Thoracic aorta (tissue), 2 donors: ENCODE data around the gene PHYHD1. TPM values are rescaled to one million over a fixed set of nuclear protein-coding genes. Genes with fewer than 3 reads are reported as not detected.

ENCODE experiments used
- ATAC-seq: fragments of 150-250 bp; one replicate; pipeline ENCODE4 v1.8.0; 2017; ENCODE audit warnings: low read depth; ENCODE audit not compliant: insufficient number of reproducible peaks, low FRiP score
- DNase-seq: peaks from one replicate; pipeline ENCODE4 v3.0.0-alpha.2; 2020; ENCODE audit warnings: low spot score
- H3K27ac ChIP-seq, 2 donors: fragments of 200-600 bp; sonication (generic); 1 replicate in 1 of 2; 2 replicates in 1 of 2; pipeline ENCODE4 v1.5.1; 2016; ENCODE audit warnings: mild to moderate bottlenecking in 2 of 2, moderate library complexity in 2 of 2
- H3K27me3 ChIP-seq: fragments of 200-600 bp; sonication (generic); replicated peaks from 2 replicates; pipeline ENCODE4 v1.6.0; 2016; ENCODE audit warnings: mild to moderate bottlenecking; ENCODE audit not compliant: insufficient read depth
- H3K36me3 ChIP-seq: fragments of 200-600 bp; sonication (generic); one replicate; pipeline ENCODE4 v1.5.1; 2016
- H3K4me1 ChIP-seq, 2 donors: fragments of 200-600 bp; sonication (generic); 1 replicate in 1 of 2; 2 replicates in 1 of 2; pipeline versions ENCODE4 v1.5.1 to v1.6.0; 2016; ENCODE audit warnings: low read depth in 2 of 2, mild to moderate bottlenecking in 1 of 2; ENCODE audit not compliant: control insufficient read depth in 1 of 2
- H3K4me3 ChIP-seq: fragments of 200-600 bp; sonication (generic); 2 replicates; pipeline ENCODE4 v1.5.1; 2016; ENCODE audit warnings: mild to moderate bottlenecking
- H3K9me3 ChIP-seq: fragments of 200-600 bp; sonication (generic); 2 replicates; pipeline ENCODE4 v1.5.1; 2016
- CTCF ChIP-seq: fragments of 200-600 bp; sonication (generic); IDR thresholded peaks from one replicate; pipeline ENCODE4 v1.5.1; 2019; ENCODE audit warnings: antibody characterized with exemption
- total RNA-seq, 2 donors: library from RNA; depleted of rRNA; stranded (reverse); fragments of >200 nt; gene quantifications; one replicate each; pipeline versions ENCODE4 v1.1.0 to v1.2.3, GENCODE V29; 2016

PHYHD1 gene
- total RNA-seq, 2 donors from 2014 or later = 21.1 to 36.3 TPM

DNA sequence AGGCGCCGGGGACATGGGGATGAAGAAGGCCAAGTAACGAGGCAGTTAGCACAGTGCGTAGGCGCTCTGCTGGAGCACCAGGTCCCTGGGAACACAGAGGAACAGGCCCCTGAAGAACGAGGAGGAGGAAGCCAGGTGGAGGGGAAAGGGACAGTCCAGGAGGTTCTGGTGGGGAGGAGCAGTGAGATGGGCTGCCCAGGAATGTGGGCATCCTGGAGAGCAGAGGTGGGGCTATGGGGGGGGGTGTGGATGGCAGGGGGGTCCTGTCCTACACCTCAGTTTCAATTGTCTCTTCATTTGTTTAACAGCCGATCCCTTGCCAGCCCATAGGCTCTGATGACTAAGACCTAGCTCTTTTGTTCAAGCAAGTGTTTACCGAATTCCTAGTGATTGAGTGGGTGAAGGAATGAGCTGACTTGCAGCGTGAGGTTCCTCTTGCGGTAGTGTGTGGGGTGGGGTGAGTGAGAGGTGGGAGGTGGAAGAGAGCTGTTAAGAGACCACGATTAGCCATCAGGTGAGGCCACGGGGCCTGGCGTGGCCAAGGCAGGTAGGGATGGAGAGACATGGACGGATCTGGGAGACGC, 8.4 kb upstream of the PHYHD1 start:
- H3K9me3 ChIP-seq = no peaks in the 10 kb centered on the region
- no peak for TF ChIP-seq CTCF
- H3K36me3 ChIP-seq = peaks cover 50% of the 10 kb centered on the region
- no peaks in the 10 kb centered on the region for H3K27me3 ChIP-seq
- peak overlapping the region; percentile 41 for H3K4me3 ChIP-seq
- H3K4me1 ChIP-seq = peaks cover 75 to 81% of the 10 kb centered on the region in 2 donors
- DNase-seq (no peak), ATAC-seq (no peak)
- H3K27ac ChIP-seq = peak overlapping the region; percentile 96

DNA sequence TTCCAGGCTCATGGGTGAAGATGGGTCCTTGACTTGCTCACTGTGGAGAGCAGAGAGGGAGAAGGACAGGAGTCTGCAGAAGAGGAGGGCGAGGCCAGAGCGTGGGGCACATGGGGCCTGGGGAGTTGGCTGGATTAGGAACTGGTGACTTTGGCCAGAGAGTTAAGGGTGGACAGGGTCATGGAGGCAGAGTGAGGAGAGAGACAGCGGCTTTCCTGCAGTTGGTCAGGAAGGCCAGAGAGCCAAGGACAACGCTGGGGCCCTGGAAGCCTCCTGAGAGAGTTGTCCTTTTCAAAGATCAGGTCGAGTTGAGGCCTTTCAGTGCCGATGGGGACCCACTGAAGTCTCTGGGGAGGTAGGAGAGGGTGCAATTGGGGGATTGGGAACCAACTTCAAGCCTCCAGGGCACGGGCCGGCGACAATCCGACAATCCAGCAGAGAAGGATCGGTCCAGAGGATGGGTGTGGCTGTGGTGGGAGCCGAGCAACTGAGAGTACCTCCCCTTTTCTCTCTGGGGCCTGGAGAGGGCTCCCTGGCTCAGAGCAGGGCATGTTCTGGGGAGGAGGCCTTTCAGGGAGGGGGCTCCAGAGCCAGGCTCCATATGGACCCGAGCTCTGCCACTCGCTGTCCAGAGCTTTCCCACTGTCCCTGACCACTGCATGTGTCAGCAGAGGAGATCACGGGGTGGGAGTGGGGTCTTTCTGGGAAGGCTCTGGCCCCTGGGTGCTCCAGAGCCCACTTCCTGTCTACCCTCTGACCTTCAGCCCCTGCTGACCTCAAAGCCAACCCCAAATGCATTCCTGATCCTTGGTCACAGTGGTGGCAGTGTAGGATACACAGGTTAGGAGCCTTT, 7.5 kb upstream of the PHYHD1 start:
- Histone ChIP-seq H3K4me3 (peak overlapping the region; percentile 41), H3K27ac (peak overlapping the region; percentile 96), H3K4me1 (peaks cover 75 to 90% of the 10 kb centered on the region in 2 donors), H3K27me3 (no peaks in the 10 kb centered on the region), H3K9me3 (no peaks in the 10 kb centered on the region), H3K36me3 (peaks cover 50% of the 10 kb centered on the region)
- DNase-seq (no peak), ATAC-seq (no peak)
- no peak for TF ChIP-seq CTCF

GRCh38 chr9:128913995-128914772, 6.6 kb upstream of the PHYHD1 start:
- peaks cover 41% of the 10 kb centered on the region for H3K36me3 ChIP-seq
- no peak overlapping the region for H3K4me3 ChIP-seq
- no peaks in the 10 kb centered on the region for H3K9me3 ChIP-seq
- no peak for TF ChIP-seq CTCF
- DNase-seq (no peak), ATAC-seq (no peak)
- H3K4me1 ChIP-seq = peaks cover 77 to 99% of the 10 kb centered on the region in 2 donors
- H3K27ac ChIP-seq = peak overlapping the region; percentile 96
- no peaks in the 10 kb centered on the region for H3K27me3 ChIP-seq

DNA sequence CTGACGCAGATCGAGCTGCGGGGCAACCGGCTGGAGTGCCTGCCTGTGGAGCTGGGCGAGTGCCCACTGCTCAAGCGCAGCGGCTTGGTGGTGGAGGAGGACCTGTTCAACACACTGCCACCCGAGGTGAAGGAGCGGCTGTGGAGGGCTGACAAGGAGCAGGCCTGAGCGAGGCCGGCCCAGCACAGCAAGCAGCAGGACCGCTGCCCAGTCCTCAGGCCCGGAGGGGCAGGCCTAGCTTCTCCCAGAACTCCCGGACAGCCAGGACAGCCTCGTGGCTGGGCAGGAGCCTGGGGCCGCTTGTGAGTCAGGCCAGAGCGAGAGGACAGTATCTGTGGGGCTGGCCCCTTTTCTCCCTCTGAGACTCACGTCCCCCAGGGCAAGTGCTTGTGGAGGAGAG, 4.6 kb upstream of the PHYHD1 start:
- DNase-seq (no peak), ATAC-seq (no peak)
- Histone ChIP-seq H3K9me3 (no peaks in the 10 kb centered on the region), H3K27ac (peak overlapping the region; percentile 96), H3K36me3 (peaks cover 24% of the 10 kb centered on the region), H3K4me3 (peak overlapping the region; percentile 15), H3K4me1 (peaks cover 76 to 96% of the 10 kb centered on the region in 2 donors), H3K27me3 (no peaks in the 10 kb centered on the region)
- TF ChIP-seq CTCF = no peak

DNA sequence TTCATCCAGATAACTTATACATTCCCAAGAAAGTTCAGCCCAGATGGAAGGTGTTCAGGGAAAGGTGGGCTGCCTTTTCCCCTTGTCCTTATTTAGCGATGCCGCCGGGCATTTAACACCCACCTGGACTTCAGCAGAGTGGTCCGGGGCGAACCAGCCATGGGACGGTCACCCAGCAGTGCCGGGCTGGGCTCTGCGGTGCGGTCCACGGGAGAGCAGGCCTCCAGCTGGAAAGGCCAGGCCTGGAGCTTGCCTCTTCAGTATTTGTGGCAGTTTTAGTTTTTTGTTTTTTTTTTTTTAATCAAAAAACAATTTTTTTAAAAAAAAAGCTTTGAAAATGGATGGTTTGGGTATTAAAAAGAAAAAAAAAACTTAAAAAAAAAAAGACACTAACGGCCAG, 4.0 kb upstream of the PHYHD1 start:
- Histone ChIP-seq H3K9me3 (no peaks in the 10 kb centered on the region), H3K27me3 (no peaks in the 10 kb centered on the region), H3K36me3 (peaks cover 24% of the 10 kb centered on the region), H3K27ac (peak overlapping the region; percentile 96), H3K4me1 (peaks cover 76 to 96% of the 10 kb centered on the region in 2 donors), H3K4me3 (peak overlapping the region; percentile 13)
- DNase-seq (no peak), ATAC-seq (no peak)
- TF ChIP-seq CTCF = no peak
